HEK293 (cell line): ENCODE results near the gene LMBRD2.

Source experiments
- CTCF ChIA-PET: fragments of 350-600 bp; formaldehyde crosslinking; extraction: SDS; loops from one replicate; lab custom pipeline; 2021; ENCODE audit warnings: antibody characterized with exemption; lab: Yijun Ruan, JAX
- POLR2A ChIA-PET: fragments of 300-600 bp; formaldehyde crosslinking; extraction: SDS; loops from one replicate; lab custom pipeline; 2020; ENCODE audit warnings: antibody characterized with exemption, inconsistent platforms; lab: Yijun Ruan, JAX
- H3K27ac ChIP-seq: fragments of 200-500 bp; sonication (Bioruptor generic); 2 replicates; pipeline ENCODE4 v1.5.1; 2014; ENCODE audit warnings: low read depth, low read length, control low read depth, inconsistent platforms; ENCODE audit errors: extremely low read depth
- H3K36me3 ChIP-seq, 2 experiments: fragments of 200-500 bp in 1 of 2; sonication (Bioruptor generic) in 1 of 2; 1 replicate in 1 of 2; 2 replicates in 1 of 2; pipeline ENCODE4 v1.5.1; 2014 to 2017; ENCODE audit warnings: inconsistent platforms in 2 of 2, low read length in 2 of 2; ENCODE audit not compliant: control insufficient read depth in 2 of 2, insufficient read depth in 1 of 2
- H3K4me1 ChIP-seq: fragments of 200-500 bp; sonication (Bioruptor generic); 2 replicates; pipeline ENCODE4 v1.5.1; 2014; ENCODE audit warnings: mild to moderate bottlenecking, low read length, inconsistent platforms; ENCODE audit not compliant: control insufficient read depth, insufficient read depth
- H3K4me3 ChIP-seq: 2 replicates; pipeline ENCODE4 v1.5.1; 2011; ENCODE audit warnings: low read depth, mild to moderate bottlenecking, control low read depth, low read length, moderate library complexity
- H3K9me3 ChIP-seq: fragments of 200-500 bp; sonication (Bioruptor generic); 2 replicates; pipeline ENCODE4 v1.5.1; 2014; ENCODE audit warnings: low read depth, low read length, inconsistent platforms; ENCODE audit not compliant: control insufficient read depth, insufficient read depth
- GLI4 ChIP-seq: fragments of 450-650 bp; formaldehyde crosslinking; IDR thresholded peaks from 2 replicates; pipeline ENCODE4 v1.5.1; 2016; ENCODE audit warnings: missing biosample characterization, missing genetic modification characterization
- IKZF3 ChIP-seq: fragments of 450-650 bp; IDR thresholded peaks from 2 replicates; pipeline ENCODE4 v1.5.0; 2018; ENCODE audit warnings: missing biosample characterization, mild to moderate bottlenecking, missing genetic modification characterization, moderate library complexity
- SETDB1 ChIP-seq: IDR thresholded peaks from one replicate; pipeline ENCODE4 v1.6.1; 2017; ENCODE audit warnings: mild to moderate bottlenecking, low read length, moderate library complexity, mixed read lengths; ENCODE audit not compliant: insufficient read length
- ZBTB8A ChIP-seq: fragments of 450-650 bp; formaldehyde crosslinking; IDR thresholded peaks from 2 replicates; pipeline ENCODE4 v1.5.1; 2016; ENCODE audit warnings: missing biosample characterization, missing genetic modification characterization
- ZEB2 ChIP-seq: fragments of 450-650 bp; formaldehyde crosslinking; IDR thresholded peaks from 2 replicates; pipeline ENCODE4 v1.5.1; 2016; ENCODE audit warnings: missing biosample characterization, missing genetic modification characterization
- ZNF146 ChIP-seq: fragments of 450-650 bp; formaldehyde crosslinking; IDR thresholded peaks from 2 replicates; pipeline ENCODE4 v1.5.1; 2016; ENCODE audit warnings: missing biosample characterization, missing genetic modification characterization
- ZNF155 ChIP-seq: fragments of 450-650 bp; formaldehyde crosslinking; IDR thresholded peaks from 2 replicates; pipeline ENCODE4 v1.5.1; 2016; ENCODE audit warnings: missing biosample characterization, missing genetic modification characterization
- ZNF24 ChIP-seq: fragments of 450-650 bp; formaldehyde crosslinking; IDR thresholded peaks from 2 replicates; pipeline ENCODE4 v1.5.1; 2016; ENCODE audit warnings: missing biosample characterization, missing genetic modification characterization
- ZNF292 ChIP-seq: fragments of 450-650 bp; formaldehyde crosslinking; IDR thresholded peaks from 2 replicates; pipeline ENCODE4 v1.5.1; 2016; ENCODE audit warnings: low read depth, missing biosample characterization, missing genetic modification characterization, borderline replicate concordance
- ZNF311 ChIP-seq: fragments of 450-650 bp; formaldehyde crosslinking; IDR thresholded peaks from 2 replicates; pipeline ENCODE4 v1.5.1; 2017; ENCODE audit warnings: missing biosample characterization, missing genetic modification characterization, borderline replicate concordance
- ZNF416 ChIP-seq: fragments of 450-650 bp; formaldehyde crosslinking; IDR thresholded peaks from 2 replicates; pipeline ENCODE4 v1.5.1; 2016; ENCODE audit warnings: missing biosample characterization, missing genetic modification characterization
- ZNF423 ChIP-seq: fragments of 450-650 bp; formaldehyde crosslinking; IDR thresholded peaks from 2 replicates; pipeline ENCODE4 v1.5.1; 2016; ENCODE audit warnings: missing biosample characterization, missing genetic modification characterization
- ZNF473 ChIP-seq: fragments of 450-650 bp; formaldehyde crosslinking; IDR thresholded peaks from 2 replicates; pipeline ENCODE4 v1.5.1; 2017; ENCODE audit warnings: missing biosample characterization, missing genetic modification characterization
- ZNF596 ChIP-seq: fragments of 450-650 bp; IDR thresholded peaks from 2 replicates; pipeline ENCODE4 v1.5.0; 2018; ENCODE audit warnings: missing biosample characterization, mild to moderate bottlenecking, missing genetic modification characterization, moderate library complexity
- ZNF677 ChIP-seq: fragments of 450-650 bp; IDR thresholded peaks from 2 replicates; pipeline ENCODE4 v1.5.0; 2018; ENCODE audit warnings: missing biosample characterization, mild to moderate bottlenecking, missing genetic modification characterization, moderate library complexity
- ZNF76 ChIP-seq: fragments of 450-650 bp; formaldehyde crosslinking; IDR thresholded peaks from 2 replicates; pipeline ENCODE4; 2016; ENCODE audit warnings: low read depth, missing biosample characterization, missing genetic modification characterization, borderline replicate concordance
- ZSCAN16 ChIP-seq: fragments of 450-650 bp; formaldehyde crosslinking; IDR thresholded peaks from 2 replicates; pipeline ENCODE4 v1.5.1; 2016; ENCODE audit warnings: missing biosample characterization, missing genetic modification characterization
- ZSCAN30 ChIP-seq: fragments of 450-650 bp; IDR thresholded peaks from 2 replicates; pipeline ENCODE4 v1.5.1; 2018; ENCODE audit warnings: missing biosample characterization, mild to moderate bottlenecking, missing genetic modification characterization, moderate library complexity
- TF ChIP-seq, protein P1 (sequence below): fragments of 450-650 bp; formaldehyde crosslinking; IDR thresholded peaks from 2 replicates; pipeline ENCODE4 v1.5.1; 2016; ENCODE audit warnings: missing biosample characterization, missing genetic modification characterization
- TF ChIP-seq, protein P2 (sequence below): fragments of 450-650 bp; formaldehyde crosslinking; conservative IDR thresholded peaks from 2 replicates; pipeline ENCODE4 v1.5.1; 2016; ENCODE audit warnings: low read depth, missing biosample characterization, missing genetic modification characterization
- TF ChIP-seq, protein P3 (sequence below): fragments of 450-650 bp; formaldehyde crosslinking; IDR thresholded peaks from 2 replicates; pipeline ENCODE4 v1.5.1; 2016; ENCODE audit warnings: missing biosample characterization, missing genetic modification characterization
- TF ChIP-seq, protein P4 (sequence below): fragments of 450-650 bp; formaldehyde crosslinking; IDR thresholded peaks from 2 replicates; pipeline ENCODE4 v1.5.0; 2017; ENCODE audit warnings: missing biosample characterization, missing genetic modification characterization, borderline replicate concordance
- TF ChIP-seq, protein P5 (sequence below): sonication (generic); formaldehyde crosslinking; IDR thresholded peaks from 2 replicates; pipeline ENCODE4 v1.8.1; 2022; ENCODE audit warnings: mild to moderate bottlenecking, moderate library complexity, missing genetic modification reagents
- TF ChIP-seq, protein P6 (sequence below): fragments of 450-650 bp; formaldehyde crosslinking; IDR thresholded peaks from 2 replicates; pipeline ENCODE4 v1.5.1; 2016; ENCODE audit warnings: missing biosample characterization, missing genetic modification characterization

Gene LMBRD2

DNA sequence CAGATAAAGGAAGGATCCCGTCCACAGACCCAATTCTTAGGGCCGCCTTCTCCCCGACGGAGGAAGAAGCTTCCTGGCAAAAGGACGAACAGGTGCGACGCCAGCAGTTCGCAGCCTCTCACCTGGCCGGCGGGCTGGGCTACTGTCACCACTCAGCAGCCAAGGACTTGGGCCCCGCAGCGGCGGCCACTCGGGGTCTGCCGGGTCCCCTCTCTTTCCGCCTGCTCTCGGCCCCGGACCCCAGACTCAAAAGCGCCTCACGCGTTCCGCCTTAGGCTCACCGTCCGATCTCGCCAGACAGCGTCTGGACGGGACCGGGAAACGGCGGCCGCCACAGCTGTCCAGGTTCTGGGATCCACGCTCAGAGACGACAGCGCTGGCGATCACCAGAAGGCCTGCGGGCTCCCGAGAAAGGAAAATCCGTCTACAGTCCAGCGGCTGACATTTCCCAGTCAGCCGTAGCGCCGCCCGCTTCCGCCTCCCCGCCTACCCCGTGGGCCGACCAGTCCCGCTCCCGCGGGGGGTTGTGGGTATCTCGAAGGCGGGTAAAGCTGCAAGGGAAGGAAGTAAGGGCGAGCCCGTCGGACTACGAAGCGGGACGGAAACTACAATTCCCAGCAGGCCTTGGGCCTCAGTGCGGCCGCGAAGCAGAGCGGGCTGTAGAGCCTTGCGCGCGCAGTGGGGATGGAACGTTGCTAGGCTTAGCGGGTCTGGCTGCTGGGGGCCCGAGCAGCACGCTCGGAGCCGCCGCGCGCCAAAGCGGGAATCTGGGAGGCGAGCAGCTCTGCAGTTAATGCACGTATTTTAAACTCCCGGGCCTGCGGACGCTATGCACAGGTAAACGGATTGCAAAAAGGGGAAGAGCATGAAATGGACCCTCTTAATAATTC, at the start of gene LMBRD2, which contains the start of gene SKP2 (continued):
- peak; percentile 44; the same call in 1 of the 2 replicates for TF ChIP-seq ZBTB8A (tag by site-specific recombination)
- no peak for TF ChIP-seq ZNF596 (tag by site-specific recombination)
- peak; percentile 87 for TF ChIP-seq ZSCAN30 (tag by site-specific recombination)
- TF ChIP-seq, protein P1, sequence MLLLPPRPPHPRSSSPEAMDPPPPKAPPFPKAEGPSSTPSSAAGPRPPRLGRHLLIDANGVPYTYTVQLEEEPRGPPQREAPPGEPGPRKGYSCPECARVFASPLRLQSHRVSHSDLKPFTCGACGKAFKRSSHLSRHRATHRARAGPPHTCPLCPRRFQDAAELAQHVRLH (tag by site-specific recombination): peak; percentile 90
- peak; percentile 33; the same call in 1 of the 2 replicates for TF ChIP-seq IKZF3 (tag by site-specific recombination)
- TF ChIP-seq, protein P2, sequence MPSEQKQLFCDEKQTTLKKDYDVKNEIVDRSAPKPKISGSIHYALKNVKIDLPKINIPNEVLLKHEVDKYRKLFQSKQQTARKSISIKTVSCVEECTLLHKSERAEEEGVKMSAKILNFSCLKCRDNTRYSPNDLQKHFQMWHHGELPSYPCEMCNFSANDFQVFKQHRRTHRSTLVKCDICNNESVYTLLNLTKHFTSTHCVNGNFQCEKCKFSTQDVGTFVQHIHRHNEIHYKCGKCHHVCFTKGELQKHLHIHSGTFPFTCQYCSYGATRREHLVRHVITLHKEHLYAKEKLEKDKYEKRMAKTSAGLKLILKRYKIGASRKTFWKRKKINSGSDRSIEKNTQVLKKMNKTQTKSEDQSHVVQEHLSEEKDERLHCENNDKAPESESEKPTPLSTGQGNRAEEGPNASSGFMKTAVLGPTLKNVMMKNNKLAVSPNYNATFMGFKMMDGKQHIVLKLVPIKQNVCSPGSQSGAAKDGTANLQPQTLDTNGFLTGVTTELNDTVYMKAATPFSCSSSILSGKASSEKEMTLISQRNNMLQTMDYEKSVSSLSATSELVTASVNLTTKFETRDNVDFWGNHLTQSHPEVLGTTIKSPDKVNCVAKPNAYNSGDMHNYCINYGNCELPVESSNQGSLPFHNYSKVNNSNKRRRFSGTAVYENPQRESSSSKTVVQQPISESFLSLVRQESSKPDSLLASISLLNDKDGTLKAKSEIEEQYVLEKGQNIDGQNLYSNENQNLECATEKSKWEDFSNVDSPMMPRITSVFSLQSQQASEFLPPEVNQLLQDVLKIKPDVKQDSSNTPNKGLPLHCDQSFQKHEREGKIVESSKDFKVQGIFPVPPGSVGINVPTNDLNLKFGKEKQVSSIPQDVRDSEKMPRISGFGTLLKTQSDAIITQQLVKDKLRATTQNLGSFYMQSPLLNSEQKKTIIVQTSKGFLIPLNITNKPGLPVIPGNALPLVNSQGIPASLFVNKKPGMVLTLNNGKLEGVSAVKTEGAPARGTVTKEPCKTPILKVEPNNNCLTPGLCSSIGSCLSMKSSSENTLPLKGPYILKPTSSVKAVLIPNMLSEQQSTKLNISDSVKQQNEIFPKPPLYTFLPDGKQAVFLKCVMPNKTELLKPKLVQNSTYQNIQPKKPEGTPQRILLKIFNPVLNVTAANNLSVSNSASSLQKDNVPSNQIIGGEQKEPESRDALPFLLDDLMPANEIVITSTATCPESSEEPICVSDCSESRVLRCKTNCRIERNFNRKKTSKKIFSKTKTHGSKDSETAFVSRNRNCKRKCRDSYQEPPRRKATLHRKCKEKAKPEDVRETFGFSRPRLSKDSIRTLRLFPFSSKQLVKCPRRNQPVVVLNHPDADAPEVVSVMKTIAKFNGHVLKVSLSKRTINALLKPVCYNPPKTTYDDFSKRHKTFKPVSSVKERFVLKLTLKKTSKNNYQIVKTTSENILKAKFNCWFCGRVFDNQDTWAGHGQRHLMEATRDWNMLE: peak; percentile 42; the same call in 1 of the 2 replicates
- TF ChIP-seq ZNF76 (tag by site-specific recombination): peak; percentile 100
- TF ChIP-seq, protein P3, sequence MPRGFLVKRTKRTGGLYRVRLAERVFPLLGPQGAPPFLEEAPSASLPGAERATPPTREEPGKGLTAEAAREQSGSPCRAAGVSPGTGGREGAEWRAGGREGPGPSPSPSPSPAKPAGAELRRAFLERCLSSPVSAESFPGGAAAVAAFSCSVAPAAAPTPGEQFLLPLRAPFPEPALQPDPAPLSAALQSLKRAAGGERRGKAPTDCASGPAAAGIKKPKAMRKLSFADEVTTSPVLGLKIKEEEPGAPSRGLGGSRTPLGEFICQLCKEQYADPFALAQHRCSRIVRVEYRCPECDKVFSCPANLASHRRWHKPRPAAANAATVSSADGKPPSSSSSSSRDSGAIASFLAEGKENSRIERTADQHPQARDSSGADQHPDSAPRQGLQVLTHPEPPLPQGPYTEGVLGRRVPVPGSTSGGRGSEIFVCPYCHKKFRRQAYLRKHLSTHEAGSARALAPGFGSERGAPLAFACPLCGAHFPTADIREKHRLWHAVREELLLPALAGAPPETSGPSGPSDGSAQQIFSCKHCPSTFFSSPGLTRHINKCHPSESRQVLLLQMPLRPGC: no peak
- TF ChIP-seq ZNF155: no peak
- TF ChIP-seq ZNF292 (tag by site-specific recombination): no peak
- TF ChIP-seq, protein P4, sequence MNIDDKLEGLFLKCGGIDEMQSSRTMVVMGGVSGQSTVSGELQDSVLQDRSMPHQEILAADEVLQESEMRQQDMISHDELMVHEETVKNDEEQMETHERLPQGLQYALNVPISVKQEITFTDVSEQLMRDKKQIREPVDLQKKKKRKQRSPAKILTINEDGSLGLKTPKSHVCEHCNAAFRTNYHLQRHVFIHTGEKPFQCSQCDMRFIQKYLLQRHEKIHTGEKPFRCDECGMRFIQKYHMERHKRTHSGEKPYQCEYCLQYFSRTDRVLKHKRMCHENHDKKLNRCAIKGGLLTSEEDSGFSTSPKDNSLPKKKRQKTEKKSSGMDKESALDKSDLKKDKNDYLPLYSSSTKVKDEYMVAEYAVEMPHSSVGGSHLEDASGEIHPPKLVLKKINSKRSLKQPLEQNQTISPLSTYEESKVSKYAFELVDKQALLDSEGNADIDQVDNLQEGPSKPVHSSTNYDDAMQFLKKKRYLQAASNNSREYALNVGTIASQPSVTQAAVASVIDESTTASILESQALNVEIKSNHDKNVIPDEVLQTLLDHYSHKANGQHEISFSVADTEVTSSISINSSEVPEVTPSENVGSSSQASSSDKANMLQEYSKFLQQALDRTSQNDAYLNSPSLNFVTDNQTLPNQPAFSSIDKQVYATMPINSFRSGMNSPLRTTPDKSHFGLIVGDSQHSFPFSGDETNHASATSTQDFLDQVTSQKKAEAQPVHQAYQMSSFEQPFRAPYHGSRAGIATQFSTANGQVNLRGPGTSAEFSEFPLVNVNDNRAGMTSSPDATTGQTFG (tag by site-specific recombination): no peak
- TF ChIP-seq ZNF146: no peak

DNA sequence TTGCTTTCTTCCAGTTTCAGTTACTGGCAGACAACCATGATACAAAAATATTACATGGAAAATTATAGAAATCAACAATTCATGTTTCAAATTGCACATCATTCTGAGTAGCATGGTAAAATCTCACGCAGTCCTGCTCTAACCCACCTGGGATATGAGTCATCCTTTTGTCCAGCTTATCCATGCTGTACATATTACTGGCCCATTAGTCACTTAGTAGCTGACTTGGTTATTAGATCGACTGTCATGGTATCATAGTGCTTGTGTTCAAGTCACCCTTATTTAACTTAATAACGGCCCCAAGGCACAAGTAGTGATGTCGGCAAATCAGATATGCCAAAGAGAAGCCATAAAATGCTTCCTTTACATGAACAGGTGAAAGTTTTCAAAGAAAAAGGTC, 48.8 kb upstream of the LMBRD2 start:
- ChIA-PET POLR2A (no interaction called here), CTCF (interaction anchor here (0.6 to 1.8 kb wide), 5 partner anchors 11 to 826 kb away, joined by 3 to 7 read pairs (median 3); no protein-coding TSS in a partner anchor)
- no peaks in the 10 kb centered on the region for H3K9me3 ChIP-seq
- H3K4me3 ChIP-seq: no peak overlapping the region
- no peaks in the 10 kb centered on the region for H3K4me1 ChIP-seq
- H3K27ac ChIP-seq: no peak overlapping the region
- H3K36me3 ChIP-seq: peaks cover 42 to 47% of the 10 kb centered on the region in 2 experiments
- TF ChIP-seq ZNF423 (tag by site-specific recombination) (no peak), ZNF416 (tag by site-specific recombination) (no peak), ZSCAN16 (tag by site-specific recombination) (no peak), ZNF24 (tag by site-specific recombination) (no peak), ZEB2 (no peak), ZNF311 (no peak), ZNF677 (tag by site-specific recombination) (no peak), GLI4 (no peak), SETDB1 (no peak), IKZF3 (tag by site-specific recombination) (no peak), ZNF473 (tag by site-specific recombination) (no peak)
- TF ChIP-seq, protein P5, sequence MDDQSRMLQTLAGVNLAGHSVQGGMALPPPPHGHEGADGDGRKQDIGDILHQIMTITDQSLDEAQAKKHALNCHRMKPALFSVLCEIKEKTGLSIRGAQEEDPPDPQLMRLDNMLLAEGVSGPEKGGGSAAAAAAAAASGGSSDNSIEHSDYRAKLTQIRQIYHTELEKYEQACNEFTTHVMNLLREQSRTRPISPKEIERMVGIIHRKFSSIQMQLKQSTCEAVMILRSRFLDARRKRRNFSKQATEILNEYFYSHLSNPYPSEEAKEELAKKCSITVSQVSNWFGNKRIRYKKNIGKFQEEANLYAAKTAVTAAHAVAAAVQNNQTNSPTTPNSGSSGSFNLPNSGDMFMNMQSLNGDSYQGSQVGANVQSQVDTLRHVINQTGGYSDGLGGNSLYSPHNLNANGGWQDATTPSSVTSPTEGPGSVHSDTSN: no peak
- TF ChIP-seq, protein P6, sequence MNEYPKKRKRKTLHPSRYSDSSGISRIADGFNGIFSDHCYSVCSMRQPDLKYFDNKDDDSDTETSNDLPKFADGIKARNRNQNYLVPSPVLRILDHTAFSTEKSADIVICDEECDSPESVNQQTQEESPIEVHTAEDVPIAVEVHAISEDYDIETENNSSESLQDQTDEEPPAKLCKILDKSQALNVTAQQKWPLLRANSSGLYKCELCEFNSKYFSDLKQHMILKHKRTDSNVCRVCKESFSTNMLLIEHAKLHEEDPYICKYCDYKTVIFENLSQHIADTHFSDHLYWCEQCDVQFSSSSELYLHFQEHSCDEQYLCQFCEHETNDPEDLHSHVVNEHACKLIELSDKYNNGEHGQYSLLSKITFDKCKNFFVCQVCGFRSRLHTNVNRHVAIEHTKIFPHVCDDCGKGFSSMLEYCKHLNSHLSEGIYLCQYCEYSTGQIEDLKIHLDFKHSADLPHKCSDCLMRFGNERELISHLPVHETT (tag by site-specific recombination): no peak
